H54 (cell line): ENCODE results near the gene ITGB6.

ENCODE experiments used
- DNase-seq: peaks from one replicate; pipeline ENCODE4 v3.0.0; 2011; ENCODE audit warnings: low spot score, mixed read lengths; ENCODE audit not compliant: insufficient read length
- FAIRE-seq: peaks from 3 replicates; lab custom pipeline; 2011; peaks lifted over from hg19 to GRCh38; lab: Jason Lieb, UNC
- POLR2A ChIP-seq: IDR thresholded peaks from 2 replicates; pipeline ENCODE4 v1.6.1; 2011; ENCODE audit warnings: low read depth, mild to moderate bottlenecking, low read length

ITGB6 gene

GRCh38 chr2:160145471-160145870, 54.6 kb downstream of the ITGB6 start:
- TF ChIP-seq POLR2A = no peak
- DNase-seq = no peak
- FAIRE-seq = no peak

DNA sequence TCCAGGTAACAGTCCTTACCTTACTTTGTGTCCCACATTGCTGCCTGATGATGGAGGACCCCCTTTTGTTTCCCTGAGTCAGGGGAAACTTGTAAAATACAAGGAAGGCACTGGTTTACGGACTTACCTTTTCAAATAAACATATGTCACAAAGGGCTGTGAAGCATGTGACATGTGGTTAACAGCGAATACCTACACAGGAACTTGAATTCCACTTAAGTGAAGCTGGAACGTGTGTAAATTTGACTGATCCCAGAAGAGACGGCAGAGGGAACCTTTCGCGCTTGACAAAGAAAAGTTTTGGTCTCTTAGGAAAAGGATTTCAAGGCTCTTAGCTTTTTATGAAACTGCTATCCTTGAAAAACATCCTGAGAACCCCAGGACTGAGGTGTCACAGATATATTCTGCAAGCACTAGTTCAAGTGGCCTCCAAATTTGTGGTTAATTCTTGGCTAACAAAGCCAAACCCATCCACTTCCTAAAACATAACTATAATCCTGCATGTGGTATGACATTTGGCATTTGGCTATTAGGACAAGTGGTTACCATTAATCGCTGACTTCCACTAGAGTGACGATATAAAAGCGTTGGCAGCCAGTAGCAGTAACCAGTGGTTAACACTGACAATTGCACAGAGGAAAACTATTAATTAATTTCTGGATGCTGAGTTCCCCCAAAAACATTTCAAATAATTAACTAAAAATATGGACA, 55.6 kb downstream of the ITGB6 start:
- no peak for TF ChIP-seq POLR2A

DNA sequence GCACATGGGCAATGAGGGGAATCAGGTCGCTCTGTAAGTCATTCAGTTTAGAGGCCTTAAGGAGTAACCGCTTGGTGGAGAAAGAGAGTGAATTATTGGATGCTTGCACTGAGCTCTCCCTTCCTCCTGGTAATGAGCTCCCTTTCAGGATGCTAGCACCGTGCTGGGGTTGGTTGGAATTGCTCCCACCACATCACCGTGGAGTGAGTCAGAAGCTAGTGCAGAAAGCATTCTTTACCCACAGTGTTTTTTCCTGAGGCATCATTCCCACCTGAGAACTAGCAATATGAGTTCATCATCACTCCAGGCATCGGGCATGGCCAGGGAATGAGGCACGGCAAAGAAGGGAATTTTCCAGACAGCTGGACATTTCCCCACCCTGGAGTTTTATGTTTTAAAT, 57.6 kb downstream of the ITGB6 start:
- no peak for TF ChIP-seq POLR2A
- DNase-seq = no peak
- FAIRE-seq = peak; percentile 84

More for the DNA sequence above, 55.6 kb downstream of the ITGB6 start:
- no peak for DNase-seq
- no peak for FAIRE-seq

GRCh38 chr2:160141912-160142311, 58.2 kb downstream of the ITGB6 start:
- no peak for DNase-seq
- no peak for FAIRE-seq
- TF ChIP-seq POLR2A = no peak

DNA sequence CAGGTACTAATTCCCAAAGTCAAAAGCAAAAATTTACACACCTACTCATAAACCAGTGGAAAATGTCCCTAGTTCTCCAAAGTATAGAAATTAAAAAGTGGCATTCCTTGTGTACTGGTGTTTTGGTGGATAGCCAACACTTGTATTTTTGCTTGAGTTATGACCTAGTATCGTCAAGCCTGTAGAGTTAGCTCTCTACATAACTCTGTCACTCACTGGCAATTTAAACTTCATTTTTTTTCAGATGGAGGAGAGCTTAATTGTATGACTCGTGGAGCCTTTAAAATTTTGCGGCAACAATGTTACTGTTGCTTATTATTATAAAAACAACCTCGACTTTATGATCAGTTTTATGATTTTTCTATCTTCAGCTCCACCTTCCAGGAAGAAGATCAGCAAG, 58.7 kb downstream of the ITGB6 start:
- DNase-seq (no peak), FAIRE-seq (no peak)
- TF ChIP-seq POLR2A = no peak

DNA sequence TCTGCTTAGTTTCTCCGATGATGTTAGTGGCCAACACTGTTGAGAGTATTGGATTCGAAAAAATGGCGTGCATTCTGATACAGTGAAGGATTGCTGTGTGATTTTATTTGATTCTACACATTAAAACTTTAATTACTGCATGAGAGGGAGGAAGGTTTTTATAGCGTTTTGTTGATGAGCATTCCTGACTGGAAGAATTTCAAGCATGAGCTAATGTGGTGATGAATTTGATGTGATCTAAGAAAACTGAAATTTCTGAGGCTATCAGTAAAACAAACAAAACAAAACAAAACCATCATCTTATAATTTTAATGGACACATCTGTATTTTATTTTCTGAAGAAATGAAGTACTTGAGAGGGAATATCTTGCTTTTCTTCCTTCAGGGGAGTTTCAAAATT, 59.6 kb downstream of the ITGB6 start:
- FAIRE-seq (no peak), DNase-seq (no peak)
- TF ChIP-seq POLR2A = no peak

DNA sequence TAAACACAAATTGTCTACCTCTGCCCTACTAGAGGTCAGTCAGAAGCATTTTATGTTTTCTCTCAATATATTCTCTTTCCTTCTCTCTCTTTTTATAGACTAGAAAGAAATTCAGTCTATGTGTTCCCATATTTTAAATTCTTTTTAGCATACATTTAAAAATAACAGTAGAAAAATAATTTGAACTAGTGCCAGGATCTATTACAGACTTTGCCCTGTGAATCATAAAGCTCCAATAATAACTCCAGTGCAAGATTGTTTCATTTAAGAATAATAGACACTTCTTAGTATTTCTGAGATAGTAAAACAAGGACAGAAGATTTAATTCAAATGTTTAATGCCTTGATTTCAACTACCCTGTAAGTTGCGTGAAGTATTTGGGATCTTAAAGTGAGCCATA, 60.1 kb downstream of the ITGB6 start:
- DNase-seq = no peak
- FAIRE-seq = no peak
- TF ChIP-seq POLR2A = no peak

DNA sequence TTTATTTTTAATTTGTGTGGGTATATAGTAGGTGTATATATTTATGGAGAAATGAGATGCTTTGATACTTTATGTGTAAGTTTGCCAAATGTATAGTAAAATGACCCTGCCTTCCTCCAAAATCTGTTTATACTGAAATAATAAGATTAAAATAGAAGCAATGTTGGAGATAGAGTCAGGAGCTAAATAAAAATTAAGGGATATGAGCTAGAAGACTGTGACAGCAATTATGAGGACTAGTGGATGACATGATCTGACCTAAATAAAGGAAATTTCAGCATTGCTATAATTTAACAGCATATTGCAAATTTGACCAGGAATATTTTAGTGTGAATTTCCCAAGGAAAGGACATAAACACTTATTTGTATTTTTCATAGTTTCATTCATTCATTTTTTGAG, 60.7 kb downstream of the ITGB6 start:
- DNase-seq = no peak
- no peak for FAIRE-seq
- TF ChIP-seq POLR2A = no peak

DNA sequence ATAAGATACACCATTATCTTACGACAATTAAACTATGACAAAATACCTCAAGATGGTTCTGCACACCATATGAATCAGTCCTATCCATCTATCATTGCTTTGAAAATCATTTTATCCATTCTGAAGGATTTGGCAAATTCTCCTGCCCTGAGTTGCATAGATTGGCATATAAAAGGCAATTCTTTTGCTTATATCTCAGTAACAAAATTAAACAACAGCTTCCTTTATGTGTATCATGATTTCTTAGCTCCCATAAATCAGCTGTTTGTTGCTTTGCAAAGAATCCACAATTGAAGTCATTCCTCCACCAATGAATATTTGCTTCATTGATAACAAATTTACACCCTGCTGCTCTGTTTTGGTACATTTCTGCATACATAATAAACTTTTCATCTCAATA, 61.7 kb downstream of the ITGB6 start:
- DNase-seq = no peak
- FAIRE-seq = no peak
- no peak for TF ChIP-seq POLR2A

- FAIRE-seq (no peak), DNase-seq (no peak)
- no peak for TF ChIP-seq POLR2A
Observed at GRCh38 chr2:160137464-160137863, 62.6 kb downstream of the ITGB6 start.

- FAIRE-seq (no peak), DNase-seq (no peak)
- TF ChIP-seq POLR2A = no peak
Observed at GRCh38 chr2:160132761-160133160, 67.3 kb downstream of the ITGB6 start.

GRCh38 chr2:160126756-160127155, 73.3 kb downstream of the ITGB6 start:
- TF ChIP-seq POLR2A = no peak
- DNase-seq = no peak
- FAIRE-seq = no peak

GRCh38 chr2:160126315-160126714, 73.8 kb downstream of the ITGB6 start:
- DNase-seq (no peak), FAIRE-seq (no peak)
- no peak for TF ChIP-seq POLR2A

DNA sequence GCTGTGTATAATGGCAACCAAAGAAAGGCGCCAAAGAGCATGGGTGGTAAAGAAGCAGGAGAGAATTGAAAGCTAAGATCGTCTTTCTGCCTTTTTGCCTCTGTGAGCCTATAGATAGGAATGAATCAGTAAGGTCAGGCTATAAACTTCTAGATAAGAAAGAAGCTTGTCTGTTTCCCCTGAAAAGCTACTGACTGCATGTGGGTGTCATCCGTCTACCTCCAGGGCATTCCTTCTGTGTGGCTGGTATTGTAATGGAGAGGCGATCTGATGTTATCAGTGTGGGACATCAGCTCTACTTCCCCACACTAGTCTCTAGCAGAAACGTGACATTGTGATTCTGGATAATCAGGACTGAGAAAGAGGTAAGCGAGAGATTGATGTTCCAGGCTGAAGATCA, 74.2 kb downstream of the ITGB6 start:
- FAIRE-seq = no peak
- TF ChIP-seq POLR2A = no peak

GRCh38 chr2:160125366-160125765, 74.7 kb downstream of the ITGB6 start:
- no peak for TF ChIP-seq POLR2A
- FAIRE-seq (no peak), DNase-seq (no peak)

More for the DNA sequence above, 74.2 kb downstream of the ITGB6 start:
- DNase-seq = no peak
